ENCODE data around the gene DENND5A. TPM values are rescaled to one million over a fixed set of nuclear protein-coding genes. Genes with fewer than 3 reads are reported as not detected.
A peak's percentile ranks its signal among the peaks of the same experiment; 100 is the strongest.

Gene DENND5A
- total and polyA plus RNA-seq, 8 donors: 65.7 to 106 (median 96.7) TPM

DNA sequence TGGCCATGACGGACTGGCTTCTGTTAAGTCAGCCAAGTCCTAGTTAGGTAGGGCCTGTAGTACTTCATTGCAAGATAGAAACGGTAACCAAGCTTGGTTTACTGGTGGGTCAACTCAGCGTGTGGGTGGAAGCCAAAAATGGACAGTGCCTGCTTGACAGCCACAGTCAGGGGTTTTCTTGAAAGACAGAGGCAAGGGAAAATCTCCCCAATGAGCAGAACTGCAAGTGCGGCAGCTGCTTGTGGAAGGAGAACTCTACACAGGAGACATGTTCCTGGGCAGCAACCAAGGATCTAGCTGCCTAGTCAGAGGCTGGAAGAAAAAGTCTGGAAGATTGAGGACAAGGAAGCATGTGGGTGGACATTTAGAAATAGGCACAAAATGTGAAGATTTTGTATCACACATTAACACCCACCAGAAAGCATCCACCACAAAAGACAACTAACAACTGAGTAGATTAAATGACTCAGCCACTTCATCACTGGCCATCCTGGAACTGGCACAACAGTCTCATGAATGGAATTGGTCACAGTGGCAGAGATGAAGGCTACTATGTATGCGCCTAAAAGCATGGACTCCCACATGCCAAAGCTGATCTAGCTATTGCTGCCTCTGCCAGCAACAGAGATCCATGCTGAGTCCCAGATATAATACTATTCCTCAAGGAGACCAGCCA, 132.8 kb downstream of the DENND5A start:
- Histone ChIP-seq H3K27me3 (no peaks in the 10 kb centered on the region), H3K36me3 (peaks cover 0 to 19% of the 10 kb centered on the region in 2 donors), H3K4me3 (no peak overlapping the region), H3K9me3 (no peaks in the 10 kb centered on the region), H3K27ac (no peak overlapping the region), H3K4me1 (peaks cover 3 to 4% of the 10 kb centered on the region in 2 donors)
- TF ChIP-seq, protein P1, sequence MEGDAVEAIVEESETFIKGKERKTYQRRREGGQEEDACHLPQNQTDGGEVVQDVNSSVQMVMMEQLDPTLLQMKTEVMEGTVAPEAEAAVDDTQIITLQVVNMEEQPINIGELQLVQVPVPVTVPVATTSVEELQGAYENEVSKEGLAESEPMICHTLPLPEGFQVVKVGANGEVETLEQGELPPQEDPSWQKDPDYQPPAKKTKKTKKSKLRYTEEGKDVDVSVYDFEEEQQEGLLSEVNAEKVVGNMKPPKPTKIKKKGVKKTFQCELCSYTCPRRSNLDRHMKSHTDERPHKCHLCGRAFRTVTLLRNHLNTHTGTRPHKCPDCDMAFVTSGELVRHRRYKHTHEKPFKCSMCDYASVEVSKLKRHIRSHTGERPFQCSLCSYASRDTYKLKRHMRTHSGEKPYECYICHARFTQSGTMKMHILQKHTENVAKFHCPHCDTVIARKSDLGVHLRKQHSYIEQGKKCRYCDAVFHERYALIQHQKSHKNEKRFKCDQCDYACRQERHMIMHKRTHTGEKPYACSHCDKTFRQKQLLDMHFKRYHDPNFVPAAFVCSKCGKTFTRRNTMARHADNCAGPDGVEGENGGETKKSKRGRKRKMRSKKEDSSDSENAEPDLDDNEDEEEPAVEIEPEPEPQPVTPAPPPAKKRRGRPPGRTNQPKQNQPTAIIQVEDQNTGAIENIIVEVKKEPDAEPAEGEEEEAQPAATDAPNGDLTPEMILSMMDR (IDR thresholded peaks at IDR 0.05): no peak
- intact Hi-C loops (cut with DNase I): loop anchor here in 1 of 2 donors (10.0 kb wide), 1 partner anchor 118 kb away; no protein-coding TSS in a partner anchor
- DNase-seq (no peak), ATAC-seq (no peak)

DNA sequence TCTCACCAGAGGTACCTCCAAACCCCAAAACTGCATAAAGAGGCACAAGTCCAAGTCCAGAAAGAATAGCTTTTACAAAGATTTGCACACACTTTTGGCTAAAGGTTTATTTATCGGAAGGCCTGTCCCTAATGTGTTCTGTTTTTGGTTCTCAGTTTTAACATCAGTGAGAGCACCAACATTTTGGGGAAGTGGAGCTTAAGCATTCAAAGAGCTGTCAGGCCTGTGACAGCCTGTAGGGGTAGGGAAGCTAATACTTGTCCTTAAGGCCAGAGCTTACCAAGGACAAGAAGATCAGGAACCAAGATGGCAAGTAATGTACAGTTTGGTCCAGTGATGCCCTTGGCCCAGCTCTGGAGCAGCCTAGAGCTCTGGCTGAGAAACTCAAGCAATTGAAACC, 134.9 kb downstream of the DENND5A start:
- Histone ChIP-seq H3K9me3 (no peaks in the 10 kb centered on the region), H3K4me1 (no peaks in the 10 kb centered on the region), H3K4me3 (no peak overlapping the region), H3K36me3 (peaks cover 0 to 13% of the 10 kb centered on the region in 2 donors), H3K27ac (no peak overlapping the region), H3K27me3 (no peaks in the 10 kb centered on the region)
- ATAC-seq: no peak
- DNase-seq: no peak
- TF ChIP-seq, protein P1 (IDR thresholded peaks at IDR 0.05): no peak
- intact Hi-C loops (cut with DNase I): loop anchor here in 1 of 2 donors (10.0 kb wide), 1 partner anchor 115 kb away; no protein-coding TSS in a partner anchor

DNA sequence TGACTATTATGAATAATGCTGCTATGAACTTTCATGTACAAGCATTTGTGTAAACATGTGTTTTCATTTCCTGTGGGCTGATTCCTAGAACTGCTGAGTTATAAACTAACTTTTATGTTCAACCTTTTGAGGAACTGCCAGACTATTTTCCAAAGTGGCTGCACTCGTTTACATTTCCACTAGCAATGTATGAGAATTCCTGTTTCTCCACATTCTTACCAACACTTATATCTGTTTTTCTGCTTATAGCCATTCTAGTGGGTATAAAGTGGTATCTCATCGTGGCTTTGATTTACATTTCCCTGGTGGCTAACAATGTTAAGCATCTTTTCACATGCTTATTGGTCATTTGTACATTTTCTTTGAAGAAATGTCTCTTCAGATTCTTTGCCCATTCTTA, 138.5 kb downstream of the DENND5A start:
- intact Hi-C loops (cut with DNase I): no loop called here
- Histone ChIP-seq H3K4me3 (no peak overlapping the region), H3K27me3 (no peaks in the 10 kb centered on the region), H3K36me3 (peaks cover 0 to 5% of the 10 kb centered on the region in 2 donors), H3K4me1 (no peaks in the 10 kb centered on the region), H3K27ac (no peak overlapping the region), H3K9me3 (no peaks in the 10 kb centered on the region)
- DNase-seq: peak in 1 of 4 donors; percentile 50
- peak; percentile 33 for ATAC-seq
- TF ChIP-seq, protein P1 (IDR thresholded peaks at IDR 0.05): no peak

DNA sequence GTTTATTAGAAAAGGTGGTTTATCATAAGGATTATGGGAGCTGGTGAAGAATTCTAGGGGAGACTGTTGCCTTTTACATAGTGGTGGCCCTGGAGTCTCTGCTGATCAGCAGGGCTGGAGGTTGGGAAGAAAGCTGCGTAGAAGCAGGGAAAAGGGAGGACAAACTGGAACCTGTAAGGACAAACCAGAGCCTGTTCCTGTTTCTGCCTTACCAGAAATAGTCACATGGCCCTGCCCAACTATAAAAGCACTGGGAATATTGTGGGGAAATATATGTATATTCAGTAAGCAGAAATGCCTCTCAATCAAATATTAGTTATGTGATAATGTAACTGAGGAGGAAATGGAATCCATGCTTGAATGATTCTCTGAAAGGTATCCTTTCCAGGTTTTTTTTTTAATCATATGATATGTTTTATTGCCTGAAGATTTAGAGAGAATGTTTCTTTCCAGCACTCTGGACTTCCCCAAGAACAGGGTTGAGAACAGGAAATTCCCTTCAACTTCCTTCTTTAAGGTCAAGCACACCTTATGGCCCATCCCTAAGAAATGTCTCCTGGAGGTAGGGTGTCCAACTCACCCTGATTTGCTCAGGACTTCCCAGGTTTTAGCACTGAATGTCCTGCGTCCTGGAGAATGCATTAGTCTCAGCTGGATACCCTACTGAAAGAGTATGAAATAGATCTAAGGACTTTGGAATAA, 139.8 kb downstream of the DENND5A start:
- Histone ChIP-seq H3K9me3 (no peaks in the 10 kb centered on the region), H3K4me3 (no peak overlapping the region), H3K27me3 (no peaks in the 10 kb centered on the region), H3K36me3 (no peaks in the 10 kb centered on the region), H3K27ac (no peak overlapping the region), H3K4me1 (no peaks in the 10 kb centered on the region)
- intact Hi-C loops (cut with DNase I): no loop called here
- TF ChIP-seq, protein P1 (IDR thresholded peaks at IDR 0.05): no peak
- ATAC-seq: no peak
- no peak for DNase-seq

DNA sequence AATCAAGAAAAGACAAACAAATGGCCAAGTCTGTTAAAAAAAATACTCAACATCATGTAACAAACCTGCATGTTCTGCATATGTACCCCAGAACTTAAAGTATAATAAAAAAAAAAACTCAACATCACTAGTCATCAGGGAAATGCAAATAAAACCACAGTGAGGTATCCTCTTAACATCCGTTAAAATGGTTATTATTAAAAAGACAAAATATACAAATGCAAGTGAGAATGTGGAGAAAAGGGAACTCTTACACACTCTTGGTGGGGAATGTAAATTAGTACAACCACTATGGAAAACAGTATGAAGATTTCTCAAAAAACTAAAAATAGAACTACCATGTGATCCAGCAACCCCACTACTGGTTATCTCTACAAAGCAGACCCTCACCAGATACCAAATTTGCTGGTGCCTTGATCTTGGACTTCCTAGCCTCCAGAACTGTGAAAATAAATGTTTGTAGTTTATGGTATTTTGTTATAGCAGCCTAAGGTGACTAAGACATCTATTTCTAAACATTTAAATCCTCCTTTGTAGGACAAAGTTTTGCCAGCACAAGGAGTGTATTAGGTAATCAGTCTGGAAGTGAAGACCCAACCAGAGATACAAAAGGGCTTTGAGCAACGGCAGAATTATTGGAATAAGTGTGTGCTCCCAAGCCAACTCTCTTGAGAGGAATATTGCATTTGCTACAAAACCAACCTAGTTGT, 141.4 kb downstream of the DENND5A start:
- H3K36me3 ChIP-seq: no peaks in the 10 kb centered on the region
- DNase-seq (no peak), ATAC-seq (no peak)
- TF ChIP-seq, protein P1 (IDR thresholded peaks at IDR 0.05): no peak
- H3K27ac ChIP-seq: no peak overlapping the region
- intact Hi-C loops (cut with DNase I): no loop called here
- no peaks in the 10 kb centered on the region for H3K4me1 ChIP-seq
- no peaks in the 10 kb centered on the region for H3K9me3 ChIP-seq
- H3K4me3 ChIP-seq: no peak overlapping the region
- H3K27me3 ChIP-seq: no peaks in the 10 kb centered on the region
